HG02970 (cell line): ENCODE data around the gene MB.
"Not testable (repeated sequence)": the region's sequence is repeated elsewhere in the genome, so short reads cannot be mapped to it uniquely, and the experiment has no call there.

Experiments used
- ATAC-seq: cut with Tn5 transposase; IDR thresholded peaks from one replicate; pipeline ENCODE4 v1.9.1; 2021; ENCODE audit warnings: mild to moderate bottlenecking, moderate library complexity, moderate number of reproducible peaks; ENCODE audit not compliant: unreplicated experiment, low FRiP score

The MB gene

DNA sequence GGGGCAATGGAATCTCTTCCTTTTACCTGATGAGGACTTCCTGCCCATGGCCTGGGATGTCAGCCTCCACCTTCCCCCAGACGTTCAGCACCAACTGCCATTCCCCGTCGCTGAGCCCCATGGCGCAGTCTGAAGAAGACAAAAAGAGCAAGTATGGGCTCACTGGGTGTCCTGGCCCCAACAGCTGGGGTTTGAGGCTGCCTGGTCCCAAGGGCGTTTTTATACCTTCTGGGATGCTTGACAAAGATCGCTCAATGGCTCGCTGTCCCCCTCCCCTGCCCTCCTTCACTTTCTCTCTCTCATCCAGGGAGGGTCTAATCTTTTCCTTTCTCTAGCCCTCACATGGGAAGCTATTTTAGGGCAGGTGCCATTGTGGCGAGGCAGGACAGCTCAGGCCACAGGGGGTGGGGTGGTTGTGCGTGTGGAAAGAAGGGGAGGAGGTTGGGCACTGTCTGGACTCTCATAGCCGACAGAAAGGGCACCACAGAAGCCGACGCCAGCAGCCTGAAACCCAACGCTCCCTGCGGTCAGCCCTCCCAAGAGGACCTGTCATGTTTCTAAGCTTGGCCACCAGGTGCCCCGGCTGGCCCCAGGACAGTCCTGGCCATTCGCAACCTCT is at the start of gene MB:
MB (minus strand) TSS at position 193 of the 619 bp plus-strand sequence; CDS start at position 121, 72 bp downstream.
- ATAC-seq: no peak

DNA sequence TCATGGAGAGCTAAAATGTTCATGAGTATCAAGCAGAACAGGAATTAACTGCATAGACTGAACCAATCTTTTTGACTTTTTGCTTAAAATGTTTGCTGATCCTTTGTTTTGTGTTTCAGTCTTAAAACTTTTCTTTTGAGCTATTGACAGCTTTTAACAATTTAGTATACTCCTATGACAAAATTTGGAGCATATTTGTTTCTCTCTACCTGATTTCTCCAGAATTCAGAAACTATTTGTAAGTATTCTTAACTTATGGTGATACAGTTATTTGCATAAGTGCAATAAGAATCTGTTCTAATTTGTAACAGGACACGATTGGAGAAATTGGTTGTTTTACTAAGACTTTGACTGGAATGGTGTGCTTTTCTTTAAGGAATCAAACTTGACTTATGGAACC is 49.6 kb upstream of the MB start:
- ATAC-seq: not testable (repeated sequence)

DNA sequence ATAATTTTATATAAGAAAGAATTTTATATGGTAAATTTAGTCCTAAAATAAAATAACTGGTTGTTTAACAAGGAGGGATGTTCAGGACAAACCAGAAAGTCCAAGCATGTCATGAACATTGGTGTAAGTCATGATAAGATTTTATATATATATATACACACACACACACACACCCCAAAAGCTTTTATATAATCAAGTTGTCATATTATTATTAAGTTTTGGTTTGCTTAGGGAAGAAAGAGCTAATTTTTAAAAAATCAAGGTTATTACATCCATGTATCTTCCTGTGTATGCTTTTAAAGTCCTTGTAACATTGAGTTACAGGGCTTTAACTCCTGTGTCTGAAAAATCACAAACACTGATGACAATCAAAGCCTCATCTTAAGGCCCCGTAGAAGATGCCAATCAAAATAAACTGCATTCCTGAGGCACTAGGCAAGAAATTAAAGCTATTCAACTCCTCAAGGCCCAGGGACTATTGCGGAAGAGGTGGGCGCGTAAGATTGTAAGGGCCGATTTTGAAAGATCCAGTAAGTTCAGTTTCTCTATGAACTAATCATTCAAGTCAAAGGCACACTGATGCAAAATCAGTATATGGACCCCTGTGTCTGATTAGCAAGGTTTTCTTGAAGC is 47.9 kb upstream of the MB start:
- no peak for ATAC-seq

DNA sequence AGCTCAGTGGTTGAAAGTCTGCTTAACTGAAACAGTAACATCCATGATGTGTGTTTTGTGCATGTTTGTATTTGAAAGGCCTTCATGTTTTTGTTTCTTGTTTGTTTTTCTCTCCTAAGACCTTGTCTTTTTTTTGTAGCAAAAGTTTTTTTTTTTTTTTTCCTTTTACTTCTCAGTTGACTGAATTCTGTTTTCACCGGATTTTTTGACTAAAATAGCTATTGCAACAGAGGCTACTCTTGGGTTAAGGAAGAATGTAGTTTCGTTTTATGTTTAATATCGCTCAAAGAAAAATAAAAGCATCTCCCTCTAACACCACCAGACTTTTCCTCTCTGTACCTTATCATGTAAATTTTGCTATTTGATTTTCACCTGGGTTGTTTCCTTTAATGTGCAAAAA is 46.2 kb upstream of the MB start:
- no peak for ATAC-seq

DNA sequence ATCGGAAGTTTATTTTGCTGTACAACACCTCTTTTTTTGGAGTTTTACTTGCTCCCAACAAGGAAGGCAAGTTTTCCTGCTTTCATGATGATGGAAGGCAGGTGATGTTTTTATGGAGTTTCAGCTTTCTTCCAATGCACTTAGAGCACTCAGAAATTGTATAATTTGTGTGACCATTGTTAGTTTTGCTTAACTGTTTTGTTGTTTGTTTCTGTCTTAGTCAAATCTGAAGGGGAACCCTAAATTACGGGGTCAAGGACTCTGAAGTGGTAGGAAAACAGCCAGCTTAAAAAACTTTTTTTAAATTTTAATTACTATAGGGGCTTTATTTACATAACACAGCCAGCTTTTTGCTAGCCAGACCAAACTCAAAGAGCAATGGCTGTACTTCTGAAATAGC is 45.8 kb upstream of the MB start:
- ATAC-seq: no peak

DNA sequence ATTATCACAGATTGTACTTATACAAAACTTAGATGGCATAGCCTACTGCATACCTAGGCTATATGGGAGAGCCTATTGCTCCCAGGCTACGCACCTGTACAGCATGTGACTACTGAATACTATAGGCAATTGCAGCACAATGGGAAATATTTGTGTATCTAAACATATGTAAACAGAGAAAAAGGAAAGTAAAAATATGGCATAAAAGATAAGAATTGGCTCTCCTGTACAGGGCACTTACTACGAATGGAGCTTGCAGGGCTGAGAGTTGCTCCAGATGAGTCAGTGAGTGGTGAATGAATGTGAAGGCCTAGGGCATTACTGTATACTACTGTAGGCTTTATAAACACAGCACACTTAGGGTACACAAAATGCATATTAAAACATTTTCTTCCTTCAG is 44.3 kb upstream of the MB start:
- ATAC-seq: no peak

DNA sequence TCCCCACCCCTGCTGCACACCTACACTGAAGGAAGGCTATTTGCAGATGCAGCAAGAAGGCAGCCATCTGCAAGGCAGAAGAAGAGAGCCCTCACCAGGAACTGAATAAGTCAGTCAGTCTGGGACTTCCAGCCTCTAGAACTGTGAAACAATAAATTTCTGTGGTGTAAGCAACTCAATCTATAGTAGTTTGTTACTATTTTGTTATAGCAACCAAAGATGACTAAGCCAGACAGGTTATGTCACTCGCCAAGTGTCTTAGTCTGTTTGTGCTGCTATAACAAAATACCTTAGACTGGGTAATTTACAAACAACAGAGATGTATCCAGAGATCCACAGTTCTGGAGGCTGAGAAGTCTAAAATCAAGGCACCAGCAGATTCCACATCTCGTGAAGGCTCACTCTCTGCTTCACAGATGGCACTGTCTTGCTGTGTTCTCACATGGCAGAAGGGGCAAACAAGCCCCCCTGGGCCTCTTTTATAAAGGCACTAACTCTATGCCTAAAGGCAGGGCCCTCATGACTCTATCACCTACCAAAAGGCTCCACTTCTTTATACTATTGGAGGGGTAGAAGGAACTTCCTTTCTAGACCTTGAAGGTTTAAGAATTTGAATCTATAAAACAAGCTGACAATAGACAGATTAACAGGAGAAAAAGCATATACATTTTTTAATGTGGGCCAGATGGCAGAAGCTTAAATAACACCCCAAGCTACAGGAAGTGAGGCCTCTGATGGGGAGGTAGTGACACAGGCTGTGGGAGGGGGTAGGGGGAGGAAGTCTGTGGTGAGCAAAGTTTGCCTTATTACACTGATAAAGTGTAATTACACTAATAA is 43.4 kb upstream of the MB start:
- ATAC-seq: no peak

DNA sequence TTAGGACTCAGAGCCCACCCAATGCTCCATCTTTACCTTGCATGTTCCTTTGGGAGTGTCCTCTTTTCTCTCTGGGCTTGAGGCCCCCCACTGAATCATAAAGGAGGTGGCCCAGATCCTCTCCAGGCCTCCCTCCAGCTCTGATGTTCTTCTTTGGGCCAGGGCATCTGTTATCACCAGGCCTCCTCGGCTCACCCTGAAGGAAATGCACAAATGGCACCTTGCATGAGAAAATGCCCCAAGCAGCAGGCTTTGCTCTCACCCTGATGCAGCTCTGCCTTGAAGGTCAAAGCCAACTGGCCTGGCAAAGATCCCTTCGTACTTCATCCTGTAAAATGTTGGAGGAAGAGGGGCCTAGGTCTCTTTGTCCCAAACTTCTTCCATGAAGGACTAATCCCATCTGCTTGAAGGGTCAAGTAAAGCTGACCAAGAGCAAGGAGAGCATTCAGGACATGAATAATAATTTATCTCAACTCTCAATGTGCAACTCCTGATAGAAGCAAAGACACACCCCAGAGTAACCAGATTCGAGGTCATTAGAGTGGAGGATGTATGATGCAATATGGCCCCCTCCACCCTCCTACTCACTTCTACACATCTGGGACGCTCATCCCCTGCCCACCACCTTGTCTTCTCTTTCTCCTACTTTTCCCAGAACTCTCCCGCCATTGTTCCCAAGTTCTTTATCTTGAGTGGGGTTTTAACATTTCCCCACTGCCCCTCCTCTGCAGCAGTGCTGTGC is 40.6 kb upstream of the MB start:
- no peak for ATAC-seq

DNA sequence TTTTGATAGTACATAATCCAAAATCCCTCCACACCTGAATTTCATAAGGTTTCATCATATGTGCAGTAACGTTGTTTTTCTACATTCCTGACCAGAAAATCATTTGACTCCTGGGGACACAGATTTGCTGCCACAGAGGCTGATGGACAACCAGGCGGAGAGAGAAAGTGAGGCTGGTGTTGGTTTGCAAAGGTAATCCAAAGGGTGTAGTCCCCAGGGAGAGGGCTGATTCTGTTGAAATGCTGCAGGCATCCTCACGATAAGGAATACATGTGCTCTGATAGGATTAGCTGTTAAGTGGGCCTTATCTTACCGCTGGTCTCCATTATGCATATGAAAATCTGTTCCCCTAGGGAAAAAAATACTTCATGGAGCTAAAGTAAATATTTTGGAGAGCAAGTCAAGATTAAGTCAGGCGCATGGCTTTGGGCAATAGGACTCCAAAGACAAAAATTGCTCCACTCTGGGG is 39.2 kb upstream of the MB start:
- no peak for ATAC-seq

DNA sequence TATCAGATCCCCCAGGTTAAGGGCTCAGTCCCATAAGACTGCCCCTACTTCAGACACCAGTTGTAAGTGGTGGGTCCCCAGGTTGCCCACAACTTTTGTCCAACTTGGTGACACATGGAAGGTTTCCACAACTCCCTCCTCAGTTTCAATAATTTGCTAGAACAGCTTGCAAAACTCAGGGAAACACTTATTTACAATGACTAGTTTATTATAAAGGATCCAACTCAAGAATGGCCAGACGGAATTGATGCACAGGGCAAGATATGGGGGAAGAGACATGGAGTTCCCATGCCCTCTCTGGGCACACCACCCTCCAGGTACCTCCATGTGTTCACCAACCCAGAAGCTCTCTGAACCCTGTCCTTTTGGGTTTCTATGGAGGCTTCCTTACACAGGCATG is 36.7 kb upstream of the MB start:
- no peak for ATAC-seq

DNA sequence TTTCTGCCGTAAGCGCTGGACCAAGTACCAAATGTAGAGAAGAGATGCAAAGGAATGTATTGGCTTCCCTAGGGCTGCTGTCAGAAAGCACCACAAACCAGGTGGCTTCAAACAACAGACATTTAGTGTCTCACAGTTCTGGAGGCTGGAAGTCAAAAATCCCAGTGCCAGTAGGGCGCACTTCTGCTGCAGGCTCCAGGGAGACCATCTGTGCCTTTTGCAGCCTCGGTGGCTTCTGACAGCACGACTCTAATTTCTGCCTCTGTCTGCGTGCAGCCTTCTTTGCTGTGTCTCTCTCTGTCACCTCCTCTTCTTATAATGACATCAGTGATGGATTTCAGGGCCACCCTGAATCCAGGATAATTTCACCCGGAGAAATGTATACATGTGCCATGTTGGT is 34.0 kb upstream of the MB start:
- ATAC-seq: no peak

DNA sequence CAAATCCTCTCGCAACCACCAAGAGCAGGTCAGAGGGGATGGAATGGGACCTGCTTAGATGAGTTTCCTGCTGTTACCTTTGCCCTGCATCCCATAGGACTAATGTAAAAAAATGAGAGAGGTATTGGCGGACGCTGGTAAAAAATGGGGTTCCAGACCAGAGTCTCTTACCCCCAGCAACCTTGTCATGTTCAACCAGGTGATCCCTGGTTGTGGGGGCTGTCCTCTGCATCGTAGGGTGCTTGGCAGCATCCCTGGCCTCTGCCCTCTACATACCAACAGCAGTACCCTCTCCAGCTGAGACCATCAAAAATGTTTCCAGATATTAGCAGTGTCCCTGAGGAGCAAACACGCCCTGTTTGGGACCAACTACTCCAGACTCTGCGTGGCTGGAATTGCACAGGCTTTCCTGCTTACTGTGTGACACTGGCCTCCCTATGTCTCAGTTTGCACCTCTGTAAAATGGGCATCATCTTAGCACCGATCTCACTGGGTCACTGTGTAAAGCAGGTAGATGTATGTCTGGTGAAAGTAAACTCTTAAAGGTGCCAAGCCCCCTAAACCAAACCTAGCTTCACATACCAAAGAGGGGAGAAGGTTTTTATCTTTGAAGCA is 32.6 kb upstream of the MB start:
- ATAC-seq: no peak

DNA sequence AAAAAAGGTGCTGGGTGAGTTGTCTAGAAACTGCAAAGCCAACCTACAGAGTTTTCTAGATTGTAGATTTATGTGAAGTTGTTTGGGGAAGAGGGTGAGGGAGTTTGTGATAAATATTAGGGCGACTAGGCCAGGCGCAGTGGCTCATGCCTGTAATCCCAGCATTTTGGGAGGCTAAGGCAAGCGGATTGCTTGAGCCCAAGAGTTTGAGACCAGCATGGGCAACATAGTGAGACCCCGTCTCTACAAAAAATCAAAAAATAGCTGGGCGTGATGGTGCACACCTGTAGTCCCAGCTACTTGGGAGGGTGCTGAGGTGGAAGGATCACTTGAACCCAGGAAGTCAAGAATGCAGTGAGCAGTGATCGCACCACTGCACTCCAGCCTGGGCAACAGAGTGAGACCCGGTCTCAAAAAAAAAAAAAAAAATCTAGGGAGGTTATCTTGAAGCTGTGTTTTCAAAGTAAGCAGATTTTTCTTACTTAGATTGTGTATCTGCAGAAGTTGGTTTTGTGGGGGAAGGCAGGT is 32.0 kb upstream of the MB start:
- no peak for ATAC-seq

DNA sequence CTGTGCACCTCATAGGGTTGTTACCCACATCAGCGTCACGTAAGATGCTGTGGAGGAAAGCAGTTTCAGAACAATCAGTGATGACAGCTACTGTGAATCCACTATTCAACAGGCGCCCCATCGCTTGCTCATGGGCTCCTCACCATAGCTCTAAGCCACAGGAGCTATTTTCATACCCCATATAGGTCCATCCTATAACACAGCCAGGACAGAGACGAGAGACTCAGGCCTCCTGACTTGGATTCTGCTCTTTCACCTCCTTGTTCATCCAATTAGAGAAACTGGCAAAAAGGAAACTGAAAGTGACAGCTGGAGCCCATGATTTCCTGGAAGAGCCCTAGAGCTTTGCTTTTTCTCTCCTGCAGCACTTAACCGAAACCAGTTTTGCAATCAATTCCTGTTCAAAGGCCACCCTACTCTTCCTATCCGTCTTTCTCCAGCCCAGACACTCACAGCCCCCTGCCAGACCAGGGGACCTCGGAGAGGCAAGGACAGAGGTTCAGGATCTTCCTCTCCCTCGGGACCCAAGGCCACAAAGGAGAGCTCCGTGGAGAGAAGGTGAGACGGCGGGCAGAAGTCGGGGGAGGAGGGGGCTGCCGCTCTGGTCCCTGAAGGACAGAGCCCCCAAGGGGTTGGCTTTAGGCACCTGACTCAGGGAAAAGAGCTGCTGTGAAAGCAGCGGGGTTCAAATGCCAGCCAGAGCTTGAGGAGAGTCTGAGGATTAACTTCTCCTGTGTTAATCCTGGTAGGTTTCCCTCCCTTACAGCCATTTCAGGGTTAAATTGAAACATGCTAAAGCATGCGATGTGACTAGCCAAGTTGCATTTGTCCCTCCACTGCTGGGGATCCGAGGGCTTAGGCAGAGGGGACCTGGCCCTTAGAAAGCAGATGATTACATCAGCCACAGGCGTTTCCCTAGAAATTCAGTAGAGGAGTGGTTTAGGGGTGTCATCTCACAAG is 31.2 kb upstream of the MB start, which contains the start of gene APOL6:
APOL6 (plus strand) TSS at position 381 of the 960 bp plus-strand sequence. CDS start 7,980 bp downstream, outside the sequence.
- ATAC-seq: no peak

DNA sequence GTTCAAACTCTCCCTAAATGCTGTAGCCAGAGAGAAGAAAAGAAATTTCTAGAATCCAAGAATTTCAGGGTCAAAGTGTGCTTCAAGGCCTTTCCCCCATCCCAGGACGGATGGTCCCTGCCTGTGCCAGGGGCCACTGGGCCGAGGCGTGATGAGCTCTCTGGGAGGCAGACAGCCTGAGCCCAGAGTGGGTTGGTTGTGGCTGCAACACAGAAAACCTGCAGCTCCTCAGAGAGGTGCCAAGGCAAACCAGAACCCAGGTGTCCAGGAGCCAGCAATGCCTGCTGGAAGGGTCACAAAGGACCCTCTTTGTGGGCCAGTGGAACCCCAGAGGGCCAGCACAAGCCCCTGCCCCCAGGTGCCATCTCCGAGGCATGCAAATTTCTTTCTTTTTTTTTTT is 28.5 kb upstream of the MB start:
- no peak for ATAC-seq

DNA sequence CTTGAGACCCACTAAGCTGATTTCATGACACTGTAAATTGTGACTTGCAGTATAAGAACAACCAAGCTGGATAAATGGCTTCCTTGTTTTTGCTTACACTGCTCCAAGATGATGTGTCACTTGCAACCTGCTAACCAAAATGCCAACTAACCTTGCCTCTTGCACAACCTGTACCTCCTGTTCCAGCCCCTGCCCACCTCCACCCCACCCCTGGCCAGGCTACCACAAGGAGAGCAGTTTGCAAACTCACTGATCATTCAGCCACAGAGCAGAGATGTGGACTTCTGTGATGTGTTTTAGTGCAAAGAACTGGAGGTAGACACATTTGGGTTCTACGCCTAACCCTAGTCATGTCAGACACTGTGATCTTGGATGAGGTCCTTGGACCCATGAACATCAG is 26.9 kb upstream of the MB start:
- ATAC-seq: no peak

DNA sequence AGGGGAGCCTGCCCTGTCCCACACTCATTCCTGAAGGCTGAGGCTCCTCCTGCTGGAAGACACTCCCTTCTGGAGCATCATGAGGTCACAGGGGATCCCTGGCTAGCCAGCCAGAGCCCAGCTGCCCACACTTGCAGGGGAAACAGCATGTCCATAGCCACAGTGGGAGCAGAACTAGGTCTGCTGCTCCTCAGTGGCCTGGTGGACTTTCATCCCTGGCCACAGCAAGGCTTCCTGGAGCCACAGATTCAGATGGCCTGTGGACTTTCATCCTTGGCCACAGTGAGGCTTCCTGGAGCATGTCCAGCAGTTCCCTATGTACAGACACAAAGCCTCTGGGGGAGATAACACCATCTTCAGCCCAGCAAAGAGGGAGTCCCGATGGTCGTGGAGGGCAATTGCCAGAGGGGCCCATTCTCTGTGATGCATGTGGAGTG is 25.2 kb upstream of the MB start:
- ATAC-seq: no peak

DNA sequence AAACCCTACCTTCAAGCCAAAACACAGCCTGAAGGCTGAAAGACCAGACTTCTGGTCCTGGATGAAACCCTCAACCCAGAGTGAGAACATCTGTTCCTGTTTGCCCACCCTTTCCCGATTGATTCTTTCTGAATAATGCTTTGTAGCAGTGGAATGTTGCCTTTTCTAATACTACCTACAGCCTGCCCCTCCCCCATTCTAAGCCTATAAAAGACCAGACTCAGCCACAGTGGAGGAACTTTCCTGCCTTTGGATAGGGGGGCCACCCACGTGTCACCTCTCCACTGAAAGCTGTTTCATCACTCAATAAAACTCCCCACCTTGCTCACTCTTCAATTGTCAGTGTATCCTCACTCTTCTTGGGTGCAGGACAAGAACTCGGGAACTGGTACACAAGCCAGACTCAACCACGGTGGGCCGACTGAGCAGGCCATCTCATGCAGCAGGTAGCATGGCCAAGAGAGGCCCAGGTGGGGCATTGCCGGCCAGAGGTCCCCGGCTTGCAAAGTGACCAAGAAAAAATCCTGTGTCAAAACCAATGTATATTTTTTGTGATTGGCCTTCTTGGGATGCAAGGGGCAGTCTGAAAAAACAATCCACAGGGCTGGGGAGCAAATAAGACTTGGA is 24.5 kb upstream of the MB start:
- no peak for ATAC-seq
